K562 (cell line): ENCODE data around the gene CEACAM7. TPM values are rescaled to one million over a fixed set of nuclear protein-coding genes. Genes with fewer than 3 reads are reported as not detected.

ENCODE experiments used
- ATAC-seq: fragments of 200-7000 bp; cut with Tn5 transposase; 3 replicates; pipeline ENCODE4 v1.9.1; 2020; ENCODE audit warnings: moderate library complexity
- BruUV-seq: library from RNA; stranded (reverse); fragments of 400-500 nt; replicated peaks from 2 replicates; lab custom pipeline; 2021; lab: Mats Ljungman, UMichigan
- CTCF ChIA-PET: fragments of 300-600 bp; formaldehyde crosslinking; extraction: SDS; loops from one replicate; lab custom pipeline; 2021; ENCODE audit warnings: low intra/inter-chr PET ratio; lab: Yijun Ruan, JAX
- POLR2A ChIA-PET: fragments of 300-600, 350-650 bp; sonication (Branson Sonifier 250); formaldehyde crosslinking; extraction: SDS; loops from one replicate; lab custom pipeline; 2021; ENCODE audit warnings: antibody characterized with exemption, inconsistent platforms; lab: Yijun Ruan, JAX
- DNase-seq, 4 experiments: peaks; one replicate each; pipeline versions ENCODE4 v3.0.0 to v3.0.0-alpha.2; 2011 to 2018; ENCODE audit warnings: low spot score in 3 of 4, mixed read lengths in 3 of 4; ENCODE audit errors: extremely low read depth in 1 of 4
- FAIRE-seq: peaks from 2 replicates; lab custom pipeline; 2011; peaks lifted over from hg19 to GRCh38; lab: Jason Lieb, UNC
- H2AFZ ChIP-seq: 2 replicates; pipeline ENCODE4 v1.6.0; 2011; ENCODE audit warnings: low read depth, low read length, control low read depth, inconsistent platforms
- H3K27ac ChIP-seq: fragments of 200-600 bp; 3 replicates; pipeline ENCODE4 v1.8.0; 2011; ENCODE audit warnings: low read depth, mild to moderate bottlenecking, control low read depth, inconsistent platforms, low read length, moderate library complexity, mixed read lengths; ENCODE audit errors: extremely low read depth
- H3K27me3 ChIP-seq, 2 experiments: fragments of 300-600 bp in 1 of 2; 2 replicates in 1 of 2; 3 replicates in 1 of 2; pipeline versions ENCODE4 v1.6.0 to v1.8.0; 2011; ENCODE audit warnings: inconsistent platforms in 2 of 2, low read length in 2 of 2, mild to moderate bottlenecking in 1 of 2, mixed read lengths in 1 of 2, moderate library complexity in 1 of 2; ENCODE audit not compliant: control insufficient read depth in 2 of 2, insufficient read depth in 2 of 2
- H3K36me3 ChIP-seq: fragments of 300-600 bp; 3 replicates; pipeline ENCODE4 v1.8.0; 2011; ENCODE audit warnings: mild to moderate bottlenecking, low read length, inconsistent platforms; ENCODE audit not compliant: control insufficient read depth, insufficient read depth
- H3K4me1 ChIP-seq, 2 experiments: fragments of 200-600 bp in 1 of 2; replicated peaks in 1 of 2; 2 replicates in 1 of 2; 3 replicates in 1 of 2; pipeline versions ENCODE4 v1.5.1 to v1.8.0; 2011; ENCODE audit warnings: inconsistent platforms in 2 of 2, low read length in 2 of 2, mild to moderate bottlenecking in 1 of 2, mixed read lengths in 1 of 2, moderate library complexity in 1 of 2; ENCODE audit not compliant: control insufficient read depth in 2 of 2, insufficient read depth in 2 of 2
- H3K4me2 ChIP-seq: 2 replicates; pipeline ENCODE4 v1.6.1; 2011; ENCODE audit warnings: low read length, control low read depth, inconsistent platforms, mixed read lengths; ENCODE audit not compliant: insufficient read depth
- H3K4me3 ChIP-seq: fragments of 200-600 bp; sonication (generic), shearing (Covaris generic); 2 replicates; pipeline ENCODE4 v1.5.1; 2016; ENCODE audit warnings: control low read depth, inconsistent platforms
- H3K79me2 ChIP-seq: fragments of 200-600 bp; 3 replicates; pipeline ENCODE4 v1.8.0; 2011; ENCODE audit warnings: low read length, inconsistent platforms; ENCODE audit not compliant: control insufficient read depth, insufficient read depth
- H3K9ac ChIP-seq, 2 experiments: 2 replicates each; pipeline versions ENCODE4 v1.6.0 to v1.6.1; 2011; ENCODE audit warnings: low read depth in 2 of 2, low read length in 2 of 2, control low read depth in 1 of 2, inconsistent platforms in 1 of 2, mild to moderate bottlenecking in 1 of 2, mixed read lengths in 1 of 2; ENCODE audit not compliant: insufficient read depth in 1 of 2
- H3K9me1 ChIP-seq: one replicate; pipeline ENCODE4 v1.6.0; 2011; ENCODE audit warnings: inconsistent platforms, mild to moderate bottlenecking, low read length, moderate library complexity; ENCODE audit not compliant: control insufficient read depth, insufficient read depth
- H3K9me3 ChIP-seq: replicated peaks from 2 replicates; pipeline ENCODE4 v1.5.1; 2011; ENCODE audit warnings: low read depth, low read length, inconsistent platforms; ENCODE audit not compliant: control insufficient read depth, insufficient read depth
- H4K20me1 ChIP-seq: replicated peaks from 2 replicates; pipeline ENCODE4 v1.6.1; 2011; ENCODE audit warnings: low read length, inconsistent platforms, mixed read lengths; ENCODE audit not compliant: control insufficient read depth, insufficient read depth
- ARHGAP35 ChIP-seq: fragments of 450-650 bp; IDR thresholded peaks from 2 replicates; pipeline ENCODE4 v1.6.1; 2018; ENCODE audit not compliant: partially characterized antibody
- BRCA1 ChIP-seq, 2 experiments: fragments of 450-650 bp in 1 of 2; sonication (generic) in 1 of 2; formaldehyde crosslinking in 1 of 2; IDR thresholded peaks; 2 replicates each; pipeline versions ENCODE4 v1.5.0 to v1.6.1; 2017 to 2020; ENCODE audit warnings: mild to moderate bottlenecking in 1 of 2, missing genetic modification reagents in 1 of 2
- CEBPB ChIP-seq: fragments of 450-650 bp; IDR thresholded peaks from 2 replicates; pipeline ENCODE4 v1.6.1; 2016; ENCODE audit warnings: missing genetic modification characterization, missing compliant biosample characterization
- DPF2 ChIP-seq: fragments of 450-650 bp; IDR thresholded peaks from 2 replicates; pipeline ENCODE4 v1.6.1; 2016
- EGR1 ChIP-seq: fragments of 450-650 bp; conservative IDR thresholded peaks from 2 replicates; pipeline ENCODE4 v1.6.1; 2017; ENCODE audit warnings: mild to moderate bottlenecking
- EP300 ChIP-seq: IDR thresholded peaks from 2 replicates; pipeline ENCODE4 v1.6.1; 2012; ENCODE audit warnings: low read length, improper control_type of control experiment
- ETV5 ChIP-seq: sonication (generic); formaldehyde crosslinking; IDR thresholded peaks from 2 replicates; pipeline ENCODE4 v1.4.0; 2020; ENCODE audit warnings: low read depth, mild to moderate bottlenecking, missing genetic modification reagents
- ILF3 ChIP-seq: fragments of 450-650 bp; IDR thresholded peaks from 2 replicates; pipeline ENCODE4 v1.6.1; 2018; ENCODE audit warnings: antibody characterized with exemption, mild to moderate bottlenecking, moderate library complexity, borderline replicate concordance
- KAT8 ChIP-seq: fragments of 450-650 bp; IDR thresholded peaks from 2 replicates; pipeline ENCODE4 v1.6.1; 2016; ENCODE audit warnings: low read depth, mild to moderate bottlenecking
- MYC ChIP-seq, 2 experiments: fragments of 250-450 bp in 1 of 2; sonication (Bioruptor Pico) in 1 of 2; IDR thresholded peaks; 2 replicates each; pipeline versions ENCODE4 v1.5.1 to v1.6.1; 2012 to 2021; ENCODE audit warnings: low read depth in 2 of 2, borderline replicate concordance in 1 of 2, improper control_type of control experiment in 1 of 2, low read length in 1 of 2, mild to moderate bottlenecking in 1 of 2, moderate library complexity in 1 of 2
- NBN ChIP-seq: fragments of 450-650 bp; IDR thresholded peaks from 2 replicates; pipeline ENCODE4 v1.6.1; 2016; ENCODE audit warnings: low read depth, mild to moderate bottlenecking
- NEUROD1 ChIP-seq: fragments of 150-350 bp; IDR thresholded peaks from 2 replicates; pipeline ENCODE4 v1.6.1; 2014; ENCODE audit warnings: borderline replicate concordance, low read length, low read depth; ENCODE audit not compliant: partially characterized antibody
- NFXL1 ChIP-seq: fragments of 450-650 bp; formaldehyde crosslinking; IDR thresholded peaks from 2 replicates; pipeline ENCODE4 v1.4.0; 2021; ENCODE audit warnings: mild to moderate bottlenecking
- PTBP1 ChIP-seq: fragments of 200-400 bp; formaldehyde crosslinking; IDR thresholded peaks from 2 replicates; pipeline ENCODE4 v1.6.1; 2017; ENCODE audit warnings: low read depth, low read length
- RBM17 ChIP-seq: fragments of 200-400 bp; formaldehyde crosslinking; IDR thresholded peaks from 2 replicates; pipeline ENCODE4 v1.6.1; 2017; ENCODE audit warnings: low read depth, mild to moderate bottlenecking, low read length, borderline replicate concordance
- TEAD2 ChIP-seq: fragments of 450-650 bp; IDR thresholded peaks from 2 replicates; pipeline ENCODE4 v1.6.1; 2016; ENCODE audit warnings: missing genetic modification characterization, control low read depth, missing compliant biosample characterization
- ZNF124 ChIP-seq: sonication (generic); formaldehyde crosslinking; IDR thresholded peaks from 2 replicates; pipeline ENCODE4 v1.8.1; 2022; ENCODE audit warnings: missing genetic modification reagents
- ZNF24 ChIP-seq: fragments of 450-650 bp; IDR thresholded peaks from 2 replicates; pipeline ENCODE4 v1.6.1; 2016
- ZNF707 ChIP-seq: fragments of 250-450 bp; sonication (Bioruptor Pico); conservative IDR thresholded peaks from 2 replicates; pipeline ENCODE4 v1.8.0; 2022; ENCODE audit warnings: inconsistent platforms, mild to moderate bottlenecking, moderate library complexity
- WGBS: fragments of 100-300 bp; shearing (Covaris generic); methylation state at CpG from one replicate; pipeline ENCODE4 v1.1.6; 2016; ENCODE audit warnings: low coverage, mixed read lengths; ENCODE audit not compliant: insufficient coverage; ENCODE audit errors: missing lambda C conversion rate; 5-methylcytosine and 5-hydroxymethylcytosine counted together
- in situ Hi-C: fragments of 300-500 bp; cut with MboI; formaldehyde crosslinking; loops from 4 replicates; pipeline ENCODE4 v1.15.0; 2018; ENCODE audit warnings: inconsistent platforms, mixed read lengths
- intact Hi-C: fragments of 100-400 bp; cut with micrococcal nuclease; formaldehyde crosslinking; loops from 2 replicates; pipeline ENCODE4 v1.14.2; 2022
- polyA plus RNA-seq, 8 experiments: library from polyadenylated mRNA; depleted of rRNA in 4 of 8; stranded (reverse) in 5 of 8; unstranded in 3 of 8; fragments of >200 nt; fragmentation: Nextera tagmentation in 2 of 8; fragmentation: Illumina TruSeq in 1 of 8; extraction: Ambion mirVana in 2 of 8; extraction: Trizol in 1 of 8; gene quantifications; 2 replicates each; pipeline versions ENCODE4 v1.2.1 to v1.2.3, GENCODE V29; 2011 to 2014; ENCODE audit warnings: inconsistent platforms in 1 of 8, missing spikeins in 1 of 8
- total RNA-seq, 7 experiments: library from RNA; depleted of rRNA in 6 of 7; stranded (reverse); fragments of >200 nt in 6 of 7; fragmentation: Illumina TruSeq in 2 of 7; extraction: Trizol in 2 of 7; gene quantifications; 2 replicates each; pipeline versions ENCODE4 v1.2.1 to v1.2.3, GENCODE V29; 2011 to 2021; ENCODE audit warnings: low replicate concordance in 1 of 7
- TF ChIP-seq, protein P1 (sequence below), 3 experiments: IDR thresholded peaks in 2 of 3; conservative IDR thresholded peaks in 1 of 3; 2 replicates each; pipeline ENCODE4 v1.5.1; 2011 to 2012; ENCODE audit warnings: low read length in 3 of 3, mild to moderate bottlenecking in 3 of 3, control low read depth in 2 of 3, improper control_type of control experiment in 1 of 3, inconsistent platforms in 1 of 3, low read depth in 1 of 3, mixed read lengths in 1 of 3, moderate library complexity in 1 of 3; ENCODE audit not compliant: insufficient read depth in 2 of 3

Gene CEACAM7
- total and polyA plus RNA-seq, 9 of the 15 experiments (the other 6 are each of a cell fraction or from before 2014, with no cell fraction given) = not detected

DNA sequence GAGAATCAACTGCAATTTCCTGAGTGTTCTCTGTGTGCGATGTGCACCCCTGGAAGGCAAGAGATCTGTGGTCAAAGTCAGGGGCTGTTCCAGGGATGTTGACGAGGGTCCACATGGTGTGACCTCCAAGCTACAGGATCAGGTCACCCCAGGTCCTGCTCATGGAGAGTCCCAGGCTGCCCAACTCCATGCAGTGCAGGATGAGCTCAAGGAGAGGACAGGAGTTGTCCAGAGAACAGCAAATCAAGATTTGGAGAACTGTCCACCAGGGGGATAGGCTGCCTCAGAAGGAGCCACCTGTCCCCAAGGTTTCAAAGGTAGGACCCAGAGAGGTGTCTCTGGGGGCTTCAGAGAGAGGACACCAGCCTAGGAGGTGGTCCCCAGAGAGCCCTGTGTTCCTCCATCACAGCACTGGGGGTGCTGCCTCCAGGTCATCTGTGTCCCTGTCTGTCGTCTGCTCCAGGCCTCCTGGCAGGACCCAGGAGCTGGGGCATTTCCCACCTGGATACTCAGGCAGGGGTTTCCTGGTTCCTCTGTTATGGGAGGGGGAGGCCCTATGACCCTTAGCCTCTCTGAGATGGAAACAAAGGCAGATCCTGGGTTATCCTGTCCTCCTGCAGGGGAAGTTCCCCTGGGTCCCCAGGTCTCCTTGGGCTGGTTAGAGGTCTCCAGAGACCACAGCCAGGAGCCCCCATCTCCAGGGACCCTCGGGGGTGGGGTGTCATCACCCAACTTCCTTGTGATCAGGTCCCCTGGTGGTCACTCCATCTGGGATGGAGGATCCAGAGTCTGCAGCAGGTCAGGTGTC is 2.1 kb upstream of the CEACAM7 start:
- POLR2A ChIA-PET = no interaction called here
- no TSS peak for BruUV-seq
- no peaks in the 10 kb centered on the region for H3K79me2 ChIP-seq
- H3K9me3 ChIP-seq = no peaks in the 10 kb centered on the region
- no peaks in the 10 kb centered on the region for H3K9me1 ChIP-seq
- no peaks in the 10 kb centered on the region for H3K36me3 ChIP-seq
- H3K9ac ChIP-seq = no peak overlapping the region
- no peak overlapping the region for H3K4me3 ChIP-seq
- H4K20me1 ChIP-seq = no peaks in the 10 kb centered on the region
- TF ChIP-seq EP300 (no peak), ZNF124 (CRISPR knock-in tag) (no peak), ZNF24 (no peak), ZNF707 (CRISPR knock-in tag) (no peak), NFXL1 (CRISPR knock-in tag) (no peak), ILF3 (no peak), ARHGAP35 (no peak), NBN (no peak), CEBPB (no peak), RBM17 (no peak), NEUROD1 (no peak), EGR1 (no peak), TEAD2 (tag) (no peak), BRCA1 (IDR thresholded peaks at IDR 0.05) (no peak), BRCA1 (CRISPR knock-in tag; IDR thresholded peaks at IDR 0.05) (no peak), KAT8 (no peak), MYC (IDR thresholded peaks at IDR 0.05; ENCODE audit: low read depth, low read length) (no peak), MYC (CRISPR knock-in tag; IDR thresholded peaks at IDR 0.05; ENCODE audit: borderline replicate concordance, low read depth) (no peak), PTBP1 (no peak), ETV5 (CRISPR knock-in tag) (no peak), DPF2 (no peak)
- TF ChIP-seq, protein P1, sequence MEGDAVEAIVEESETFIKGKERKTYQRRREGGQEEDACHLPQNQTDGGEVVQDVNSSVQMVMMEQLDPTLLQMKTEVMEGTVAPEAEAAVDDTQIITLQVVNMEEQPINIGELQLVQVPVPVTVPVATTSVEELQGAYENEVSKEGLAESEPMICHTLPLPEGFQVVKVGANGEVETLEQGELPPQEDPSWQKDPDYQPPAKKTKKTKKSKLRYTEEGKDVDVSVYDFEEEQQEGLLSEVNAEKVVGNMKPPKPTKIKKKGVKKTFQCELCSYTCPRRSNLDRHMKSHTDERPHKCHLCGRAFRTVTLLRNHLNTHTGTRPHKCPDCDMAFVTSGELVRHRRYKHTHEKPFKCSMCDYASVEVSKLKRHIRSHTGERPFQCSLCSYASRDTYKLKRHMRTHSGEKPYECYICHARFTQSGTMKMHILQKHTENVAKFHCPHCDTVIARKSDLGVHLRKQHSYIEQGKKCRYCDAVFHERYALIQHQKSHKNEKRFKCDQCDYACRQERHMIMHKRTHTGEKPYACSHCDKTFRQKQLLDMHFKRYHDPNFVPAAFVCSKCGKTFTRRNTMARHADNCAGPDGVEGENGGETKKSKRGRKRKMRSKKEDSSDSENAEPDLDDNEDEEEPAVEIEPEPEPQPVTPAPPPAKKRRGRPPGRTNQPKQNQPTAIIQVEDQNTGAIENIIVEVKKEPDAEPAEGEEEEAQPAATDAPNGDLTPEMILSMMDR (IDR thresholded peaks at IDR 0.05 in 2 of 3, conservative IDR thresholded peaks at IDR 0.05 in 1 of 3; ENCODE audit: insufficient read depth in 2 of 3, low read depth in 1 of 3, low read length in 3 of 3) = no peak
- TF ChIP-seq, all 486 proteins: peak for 0
- no peak overlapping the region for H3K27ac ChIP-seq
- no peaks in the 10 kb centered on the region; a peak in 1 of 5 replicates for H3K4me1 ChIP-seq
- no peak overlapping the region for H3K4me2 ChIP-seq
- no peak overlapping the region for H2AFZ ChIP-seq
- 0% methylated on average over 4 of the region's 4 CpGs for WGBS
- ATAC-seq (no peak), DNase-seq (no peak), FAIRE-seq (no peak)
- intact Hi-C loops (loop anchor here (5.0 kb wide), 1 partner anchor 48 kb away; no protein-coding TSS in a partner anchor), in situ Hi-C loops (no loop called here)
- CTCF ChIA-PET = no interaction called here
- H3K27me3 ChIP-seq = no peaks in the 10 kb centered on the region; a peak in 1 of 5 replicates
